ENCODE data around the gene MYO18A.

The MYO18A gene

GRCh38 chr17:29080323-29080722, 99.9 kb downstream of the MYO18A start:
- DNase-seq (ENCODE audit: low read depth) = no peak

GRCh38 chr17:29079887-29080286, 100.3 kb downstream of the MYO18A start:
- DNase-seq (ENCODE audit: low read depth) = no peak

GRCh38 chr17:29079433-29079832, 100.8 kb downstream of the MYO18A start:
- DNase-seq (ENCODE audit: low read depth) = no peak

GRCh38 chr17:29078183-29079045, 101.8 kb downstream of the MYO18A start:
- DNase-seq (ENCODE audit: low read depth) = no peak

GRCh38 chr17:29077320-29077719, 102.9 kb downstream of the MYO18A start:
- no peak for DNase-seq (ENCODE audit: low read depth)

- DNase-seq (ENCODE audit: low read depth) = no peak
Observed at GRCh38 chr17:29076722-29077121, 103.5 kb downstream of the MYO18A start.

GRCh38 chr17:29076087-29076486, 104.1 kb downstream of the MYO18A start:
- no peak for DNase-seq (ENCODE audit: low read depth)

- no peak for DNase-seq (ENCODE audit: low read depth)
Observed at GRCh38 chr17:29074488-29074887, 105.7 kb downstream of the MYO18A start.

- DNase-seq (ENCODE audit: low read depth) = no peak
Observed at GRCh38 chr17:29073520-29073919, 106.7 kb downstream of the MYO18A start.

- DNase-seq (ENCODE audit: low read depth) = no peak
Observed at GRCh38 chr17:29073045-29073444, 107.2 kb downstream of the MYO18A start.

- DNase-seq (ENCODE audit: low read depth) = no peak
Observed at GRCh38 chr17:29071303-29071702, 108.9 kb downstream of the MYO18A start.

- DNase-seq (ENCODE audit: low read depth) = no peak
Observed at GRCh38 chr17:29070781-29071180, 109.4 kb downstream of the MYO18A start.

- DNase-seq (ENCODE audit: low read depth) = no peak
Observed at GRCh38 chr17:29070308-29070707, 109.9 kb downstream of the MYO18A start.

- DNase-seq (ENCODE audit: low read depth) = no peak
Observed at GRCh38 chr17:29069526-29070041, 110.6 kb downstream of the MYO18A start.

- DNase-seq (ENCODE audit: low read depth) = no peak
Observed at GRCh38 chr17:29068818-29069217, 111.4 kb downstream of the MYO18A start.

- DNase-seq (ENCODE audit: low read depth) = no peak
Observed at GRCh38 chr17:29066606-29067005, 113.6 kb downstream of the MYO18A start.

- DNase-seq (ENCODE audit: low read depth) = no peak
Observed at GRCh38 chr17:29066047-29066446, 114.2 kb downstream of the MYO18A start.

- DNase-seq (ENCODE audit: low read depth) = no peak
Observed at GRCh38 chr17:29063992-29064391, 116.2 kb downstream of the MYO18A start.

- no peak for DNase-seq (ENCODE audit: low read depth)
Observed at GRCh38 chr17:29062215-29062614, 118.0 kb downstream of the MYO18A start.

GRCh38 chr17:29061036-29061435, 119.2 kb downstream of the MYO18A start:
- no peak for DNase-seq (ENCODE audit: low read depth)

GRCh38 chr17:29060475-29060874, 119.7 kb downstream of the MYO18A start:
- no peak for DNase-seq (ENCODE audit: low read depth)

GRCh38 chr17:29059281-29059680, 120.9 kb downstream of the MYO18A start:
- no peak for DNase-seq (ENCODE audit: low read depth)

GRCh38 chr17:29058391-29058790, 121.8 kb downstream of the MYO18A start:
- DNase-seq (ENCODE audit: low read depth) = no peak

- DNase-seq (ENCODE audit: low read depth) = no peak
Observed at GRCh38 chr17:29057361-29057760, 122.8 kb downstream of the MYO18A start.
